PC-9 (cell line): ENCODE measurements around the gene CDPF1. TPM values are rescaled to one million over a fixed set of nuclear protein-coding genes. Genes with fewer than 3 reads are reported as not detected.

ENCODE experiments used
- BruUV-seq: library from RNA; stranded (reverse); fragments of 400-500 nt; replicated peaks from 2 replicates; lab custom pipeline; 2021; lab: Mats Ljungman, UMichigan
- CTCF ChIA-PET: fragments of 300-600 bp; sonication (Branson Sonifier 250); formaldehyde crosslinking; loops from one replicate; lab custom pipeline; 2022; ENCODE audit warnings: antibody characterized with exemption; lab: Charles Lee
- POLR2A ChIA-PET: fragments of 300-600 bp; sonication (Branson Sonifier 250); formaldehyde crosslinking; loops from one replicate; lab custom pipeline; 2022; ENCODE audit warnings: antibody characterized with exemption; ENCODE audit not compliant: unreplicated experiment; lab: Charles Lee
- DNase-seq, 2 experiments: peaks; one replicate each; pipeline versions ENCODE4 v3.0.0 to v3.0.0-alpha.2; 2015 to 2022; ENCODE audit warnings: mixed read lengths in 1 of 2
- H2AFZ ChIP-seq: fragments of 200-600 bp; sonication (generic); 2 replicates; pipeline ENCODE4 v1.8.1; 2017; ENCODE audit warnings: antibody characterized with exemption
- H3F3A ChIP-seq: fragments of 200-600 bp; sonication (generic); 2 replicates; pipeline ENCODE4 v1.8.1; 2017; ENCODE audit warnings: antibody characterized with exemption, mild to moderate bottlenecking, low read depth; ENCODE audit not compliant: insufficient read depth
- H3K27ac ChIP-seq: fragments of 200-600 bp; sonication (generic); 2 replicates; pipeline ENCODE4 v1.6.1; 2016; ENCODE audit warnings: mixed run types
- H3K27me3 ChIP-seq: fragments of 200-600 bp; sonication (generic); 2 replicates; pipeline ENCODE4 v1.6.1; 2016; ENCODE audit warnings: low read depth, mixed run types; ENCODE audit not compliant: insufficient read depth
- H3K36me3 ChIP-seq: fragments of 200-600 bp; sonication (generic); 2 replicates; pipeline ENCODE4 v1.6.1; 2016; ENCODE audit warnings: low read depth, mixed run types
- H3K4me1 ChIP-seq: fragments of 200-600 bp; sonication (generic); replicated peaks from 2 replicates; pipeline ENCODE4 v1.6.1; 2016; ENCODE audit warnings: mixed run types; ENCODE audit not compliant: insufficient read depth
- H3K4me2 ChIP-seq: fragments of 200-600 bp; sonication (generic); 2 replicates; pipeline ENCODE4 v1.6.1; 2017; ENCODE audit warnings: mixed run types
- H3K4me3 ChIP-seq: fragments of 200-600 bp; sonication (generic); 2 replicates; pipeline ENCODE4 v1.6.1; 2016; ENCODE audit warnings: mixed run types
- H3K79me2 ChIP-seq: fragments of 200-600 bp; sonication (generic); 2 replicates; pipeline ENCODE4 v1.6.1; 2017; ENCODE audit warnings: low read depth, mixed run types
- H3K9me2 ChIP-seq: fragments of 200-600 bp; sonication (generic); 2 replicates; pipeline ENCODE4 v1.8.1; 2017; ENCODE audit warnings: mild to moderate bottlenecking; ENCODE audit not compliant: insufficient read depth
- H3K9me3 ChIP-seq: fragments of 200-600 bp; sonication (generic); 2 replicates; pipeline ENCODE4 v1.8.1; 2016; ENCODE audit warnings: low read depth; ENCODE audit not compliant: insufficient read depth
- H4K20me1 ChIP-seq: fragments of 200-600 bp; sonication (generic); 2 replicates; pipeline ENCODE4 v1.8.1; 2017; ENCODE audit not compliant: insufficient read depth
- CTCF ChIP-seq: fragments of 200-600 bp; sonication (generic); conservative IDR thresholded peaks from 2 replicates; pipeline ENCODE4 v1.6.1; 2017; ENCODE audit warnings: mixed run types, antibody characterized with exemption, mild to moderate bottlenecking, moderate library complexity
- EZH2 ChIP-seq: fragments of 200-600 bp; sonication (generic); IDR thresholded peaks from 2 replicates; pipeline ENCODE4 v1.8.0; 2017; ENCODE audit warnings: antibody characterized with exemption, low read depth
- intact Hi-C: fragments of 100-400 bp; cut with micrococcal nuclease; formaldehyde crosslinking; loops from one replicate; pipeline ENCODE4 v1.10.0; 2022; ENCODE audit not compliant: unreplicated experiment
- total RNA-seq: library from RNA; stranded (reverse); gene quantifications from 2 replicates; pipeline ENCODE4 v1.2.3, GENCODE V29; 2021

Gene CDPF1
- total RNA-seq, 1 experiment from 2014 or later, result 16.0 TPM

GRCh38 chr22:46240907-46241306 lies 9.2 kb downstream of the CDPF1 start:
- intact Hi-C loops, result no loop called here
- H3K4me3 ChIP-seq, result no peak overlapping the region
- H3K4me2 ChIP-seq, result no peak overlapping the region
- H3K4me1 ChIP-seq, result no peaks in the 10 kb centered on the region
- POLR2A ChIA-PET, result interaction anchor here (0.7 kb wide), 1 partner anchor 69 kb away, joined by 6 read pairs; no protein-coding TSS in a partner anchor
- CTCF ChIA-PET, result no interaction called here
- no peaks in the 10 kb centered on the region for H3K36me3 ChIP-seq
- H4K20me1 ChIP-seq, result peaks cover 3% of the 10 kb centered on the region; the same call in 1 of the 2 replicates
- no peaks in the 10 kb centered on the region for H3K9me2 ChIP-seq
- DNase-seq, result no peak
- H2AFZ ChIP-seq, result no peak overlapping the region
- H3F3A ChIP-seq, result no peaks in the 10 kb centered on the region
- TF ChIP-seq CTCF, result no peak
- TF ChIP-seq EZH2, result no peak
- H3K27me3 ChIP-seq, result no peaks in the 10 kb centered on the region
- no peaks in the 10 kb centered on the region for H3K79me2 ChIP-seq
- H3K9me3 ChIP-seq, result no peaks in the 10 kb centered on the region
- no peak overlapping the region for H3K27ac ChIP-seq
- BruUV-seq, result no TSS peak

- H3K36me3 ChIP-seq, result no peaks in the 10 kb centered on the region
- H3K9me3 ChIP-seq, result no peaks in the 10 kb centered on the region
- H4K20me1 ChIP-seq, result peaks cover 3% of the 10 kb centered on the region; the same call in 1 of the 2 replicates
- H3K4me3 ChIP-seq, result no peak overlapping the region
- BruUV-seq, result no TSS peak
- H3K4me1 ChIP-seq, result no peaks in the 10 kb centered on the region
- TF ChIP-seq CTCF (no peak), EZH2 (no peak)
- H3F3A ChIP-seq, result no peaks in the 10 kb centered on the region
- ChIA-PET POLR2A (no interaction called here), CTCF (no interaction called here)
- no peaks in the 10 kb centered on the region for H3K27me3 ChIP-seq
- no peak for DNase-seq
- no peak overlapping the region for H2AFZ ChIP-seq
- no peaks in the 10 kb centered on the region for H3K9me2 ChIP-seq
- no peaks in the 10 kb centered on the region for H3K79me2 ChIP-seq
- H3K4me2 ChIP-seq, result no peak overlapping the region
- intact Hi-C loops, result no loop called here
- no peak overlapping the region for H3K27ac ChIP-seq
Measured at GRCh38 chr22:46240506-46240905, 9.6 kb downstream of the CDPF1 start.

GRCh38 chr22:46240073-46240472 lies 10.0 kb downstream of the CDPF1 start:
- no peak overlapping the region for H3K4me2 ChIP-seq
- no peak overlapping the region for H3K4me3 ChIP-seq
- no peaks in the 10 kb centered on the region for H3K9me2 ChIP-seq
- no peaks in the 10 kb centered on the region for H3K27me3 ChIP-seq
- no peaks in the 10 kb centered on the region for H3K9me3 ChIP-seq
- H3K36me3 ChIP-seq, result no peaks in the 10 kb centered on the region
- CTCF ChIA-PET, result no interaction called here
- H2AFZ ChIP-seq, result no peak overlapping the region
- H3K27ac ChIP-seq, result no peak overlapping the region
- no TSS peak for BruUV-seq
- no peak for DNase-seq
- TF ChIP-seq EZH2 (no peak), CTCF (no peak)
- POLR2A ChIA-PET, result no interaction called here
- no peaks in the 10 kb centered on the region for H3K79me2 ChIP-seq
- H3K4me1 ChIP-seq, result no peaks in the 10 kb centered on the region
- intact Hi-C loops, result no loop called here
- H3F3A ChIP-seq, result no peaks in the 10 kb centered on the region
- peaks cover 3% of the 10 kb centered on the region; the same call in 1 of the 2 replicates for H4K20me1 ChIP-seq
